ENCODE measurements around the gene C1RL.
"Not testable (repeated sequence)": the region's sequence is repeated elsewhere in the genome, so short reads cannot be mapped to it uniquely, and the experiment has no call there.

The C1RL gene

DNA sequence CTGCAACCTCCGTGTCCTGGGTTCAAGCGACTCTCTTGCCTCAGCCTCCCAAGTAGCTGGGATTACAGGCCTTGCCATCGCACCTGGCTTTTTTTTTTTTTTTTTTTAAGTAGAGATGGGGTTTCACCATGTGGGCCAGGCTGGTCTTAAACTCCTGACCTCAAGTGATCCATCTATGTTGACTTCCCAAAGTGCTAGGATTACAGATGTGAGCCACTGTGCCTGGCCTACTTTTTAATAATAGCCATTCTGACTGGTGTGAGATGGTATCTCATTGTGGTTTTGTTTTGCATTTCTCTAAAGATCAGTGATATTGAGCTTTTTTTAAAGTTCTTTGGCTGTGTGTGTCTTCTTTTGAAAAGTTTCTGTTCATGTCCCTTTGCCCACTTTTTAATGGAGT is 59.0 kb downstream of the C1RL start:
- H3K4me3 ChIP-seq (replicated peaks; ENCODE audit: insufficient read depth, low read length); DNase-seq (ENCODE audit: low read depth in 1 of 2, low spot score in 1 of 2); H3K27ac ChIP-seq (replicated peaks); H3K27me3 ChIP-seq (ENCODE audit: insufficient read depth, poor library complexity, severe bottlenecking): not testable (repeated sequence)

DNA sequence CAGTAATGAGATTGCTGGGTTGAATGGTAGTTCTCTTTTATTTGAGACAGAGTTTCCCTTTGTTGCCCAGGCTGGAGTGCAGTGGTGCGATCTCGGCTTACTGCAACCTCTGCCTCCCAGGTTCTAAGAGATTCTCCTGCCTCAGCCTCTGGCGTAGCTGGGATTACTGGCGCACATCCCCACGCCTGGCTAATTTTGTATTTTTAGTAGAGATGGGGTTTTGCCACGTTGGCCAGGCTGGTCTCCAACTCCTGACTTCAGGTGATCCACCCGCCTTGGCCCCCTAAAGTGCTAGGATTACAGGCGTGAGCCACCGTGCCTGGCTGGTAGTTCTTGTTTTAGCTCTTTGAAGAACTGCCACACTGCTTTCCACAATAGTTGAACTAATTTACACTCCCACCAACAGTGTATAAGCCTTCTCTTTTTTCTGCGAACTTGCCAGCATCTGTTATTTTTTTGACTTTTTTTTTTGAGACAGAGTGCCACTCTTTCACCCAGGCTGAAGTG is 59.5 kb downstream of the C1RL start:
- not testable (repeated sequence) for H3K4me3 ChIP-seq (replicated peaks; ENCODE audit: insufficient read depth, low read length); H3K27me3 ChIP-seq (ENCODE audit: insufficient read depth, poor library complexity, severe bottlenecking); DNase-seq (ENCODE audit: low read depth in 1 of 2, low spot score in 1 of 2); H3K27ac ChIP-seq (replicated peaks)

DNA sequence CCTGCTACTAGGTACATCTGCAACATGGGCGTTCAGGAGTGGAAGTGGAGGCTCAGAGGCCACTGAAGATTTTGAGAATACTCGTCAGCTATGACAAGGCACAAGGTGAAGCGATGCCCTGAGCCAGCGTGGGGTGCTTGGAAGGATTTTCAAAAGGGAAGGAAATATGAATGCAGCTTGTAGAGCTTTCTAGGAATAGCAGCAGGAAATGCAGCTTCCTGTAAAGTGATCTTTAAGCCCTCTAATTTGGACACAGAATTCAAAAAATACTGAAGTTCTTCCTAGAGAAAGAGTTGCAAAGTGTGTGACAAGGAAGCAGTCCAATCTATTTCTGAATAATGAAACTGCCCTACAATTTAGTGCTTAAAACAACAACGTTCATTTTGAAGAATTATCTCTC is 61.7 kb downstream of the C1RL start:
- DNase-seq (ENCODE audit: low read depth in 1 of 2, low spot score in 1 of 2): no peak
- TF ChIP-seq SPI1 (IDR thresholded peaks at IDR 0.05; ENCODE audit: borderline replicate concordance, low read depth) (no peak), GABPA (IDR thresholded peaks at IDR 0.05; ENCODE audit: low read depth) (no peak), POLR2AphosphoS5 (IDR thresholded peaks at IDR 0.05; ENCODE audit: low read depth) (no peak)
- TF ChIP-seq, protein P1, sequence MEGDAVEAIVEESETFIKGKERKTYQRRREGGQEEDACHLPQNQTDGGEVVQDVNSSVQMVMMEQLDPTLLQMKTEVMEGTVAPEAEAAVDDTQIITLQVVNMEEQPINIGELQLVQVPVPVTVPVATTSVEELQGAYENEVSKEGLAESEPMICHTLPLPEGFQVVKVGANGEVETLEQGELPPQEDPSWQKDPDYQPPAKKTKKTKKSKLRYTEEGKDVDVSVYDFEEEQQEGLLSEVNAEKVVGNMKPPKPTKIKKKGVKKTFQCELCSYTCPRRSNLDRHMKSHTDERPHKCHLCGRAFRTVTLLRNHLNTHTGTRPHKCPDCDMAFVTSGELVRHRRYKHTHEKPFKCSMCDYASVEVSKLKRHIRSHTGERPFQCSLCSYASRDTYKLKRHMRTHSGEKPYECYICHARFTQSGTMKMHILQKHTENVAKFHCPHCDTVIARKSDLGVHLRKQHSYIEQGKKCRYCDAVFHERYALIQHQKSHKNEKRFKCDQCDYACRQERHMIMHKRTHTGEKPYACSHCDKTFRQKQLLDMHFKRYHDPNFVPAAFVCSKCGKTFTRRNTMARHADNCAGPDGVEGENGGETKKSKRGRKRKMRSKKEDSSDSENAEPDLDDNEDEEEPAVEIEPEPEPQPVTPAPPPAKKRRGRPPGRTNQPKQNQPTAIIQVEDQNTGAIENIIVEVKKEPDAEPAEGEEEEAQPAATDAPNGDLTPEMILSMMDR (IDR thresholded peaks at IDR 0.05; ENCODE audit: insufficient read depth, low read length): no peak
- TF ChIP-seq, protein P2, sequence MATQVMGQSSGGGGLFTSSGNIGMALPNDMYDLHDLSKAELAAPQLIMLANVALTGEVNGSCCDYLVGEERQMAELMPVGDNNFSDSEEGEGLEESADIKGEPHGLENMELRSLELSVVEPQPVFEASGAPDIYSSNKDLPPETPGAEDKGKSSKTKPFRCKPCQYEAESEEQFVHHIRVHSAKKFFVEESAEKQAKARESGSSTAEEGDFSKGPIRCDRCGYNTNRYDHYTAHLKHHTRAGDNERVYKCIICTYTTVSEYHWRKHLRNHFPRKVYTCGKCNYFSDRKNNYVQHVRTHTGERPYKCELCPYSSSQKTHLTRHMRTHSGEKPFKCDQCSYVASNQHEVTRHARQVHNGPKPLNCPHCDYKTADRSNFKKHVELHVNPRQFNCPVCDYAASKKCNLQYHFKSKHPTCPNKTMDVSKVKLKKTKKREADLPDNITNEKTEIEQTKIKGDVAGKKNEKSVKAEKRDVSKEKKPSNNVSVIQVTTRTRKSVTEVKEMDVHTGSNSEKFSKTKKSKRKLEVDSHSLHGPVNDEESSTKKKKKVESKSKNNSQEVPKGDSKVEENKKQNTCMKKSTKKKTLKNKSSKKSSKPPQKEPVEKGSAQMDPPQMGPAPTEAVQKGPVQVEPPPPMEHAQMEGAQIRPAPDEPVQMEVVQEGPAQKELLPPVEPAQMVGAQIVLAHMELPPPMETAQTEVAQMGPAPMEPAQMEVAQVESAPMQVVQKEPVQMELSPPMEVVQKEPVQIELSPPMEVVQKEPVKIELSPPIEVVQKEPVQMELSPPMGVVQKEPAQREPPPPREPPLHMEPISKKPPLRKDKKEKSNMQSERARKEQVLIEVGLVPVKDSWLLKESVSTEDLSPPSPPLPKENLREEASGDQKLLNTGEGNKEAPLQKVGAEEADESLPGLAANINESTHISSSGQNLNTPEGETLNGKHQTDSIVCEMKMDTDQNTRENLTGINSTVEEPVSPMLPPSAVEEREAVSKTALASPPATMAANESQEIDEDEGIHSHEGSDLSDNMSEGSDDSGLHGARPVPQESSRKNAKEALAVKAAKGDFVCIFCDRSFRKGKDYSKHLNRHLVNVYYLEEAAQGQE (IDR thresholded peaks at IDR 0.05; ENCODE audit: insufficient replicate concordance, low read depth): no peak
- Histone ChIP-seq H3K27me3 (ENCODE audit: insufficient read depth, poor library complexity, severe bottlenecking) (no peaks in the 10 kb centered on the region), H3K4me3 (replicated peaks; ENCODE audit: insufficient read depth, low read length) (no peak overlapping the region), H3K27ac (replicated peaks) (no peak overlapping the region)

DNA sequence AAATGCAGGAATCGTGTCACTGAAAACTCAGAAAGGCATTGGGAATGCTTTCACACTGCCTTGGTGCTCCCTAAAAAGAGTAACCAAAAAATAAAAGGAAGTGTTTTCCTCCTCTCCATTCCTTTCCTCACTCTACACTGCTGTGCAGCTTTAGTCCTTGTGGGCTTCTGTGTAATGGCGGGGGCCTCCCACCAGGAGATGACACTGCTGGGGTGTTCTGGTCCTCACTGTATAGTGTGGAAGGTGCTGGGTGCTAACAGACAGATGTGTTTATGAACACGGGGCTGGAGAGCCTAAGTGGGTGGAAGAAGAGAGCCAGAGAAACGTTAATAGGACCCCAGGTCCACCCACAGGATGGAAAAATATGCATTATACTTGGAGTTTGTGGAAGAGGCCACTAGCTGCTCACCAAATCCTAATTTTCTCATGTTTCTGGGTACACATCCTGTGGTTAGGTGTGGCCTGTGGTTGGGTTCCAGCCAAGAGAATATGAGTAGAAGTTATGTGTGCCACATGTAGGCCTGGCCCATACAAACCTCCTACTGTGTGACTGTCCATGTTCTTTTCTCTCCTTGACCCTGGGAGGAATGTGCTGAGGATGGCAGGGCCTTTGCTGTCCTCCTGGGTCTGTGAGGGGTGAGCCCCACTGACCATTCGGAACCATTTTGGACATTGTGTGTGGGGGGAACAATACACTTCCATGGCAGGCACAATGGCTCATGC is 62.5 kb downstream of the C1RL start:
- Histone ChIP-seq H3K27ac (replicated peaks) (no peak overlapping the region), H3K27me3 (ENCODE audit: insufficient read depth, poor library complexity, severe bottlenecking) (no peaks in the 10 kb centered on the region), H3K4me3 (replicated peaks; ENCODE audit: insufficient read depth, low read length) (no peak overlapping the region)
- TF ChIP-seq SPI1 (IDR thresholded peaks at IDR 0.05; ENCODE audit: borderline replicate concordance, low read depth) (no peak), POLR2AphosphoS5 (IDR thresholded peaks at IDR 0.05; ENCODE audit: low read depth) (no peak), GABPA (IDR thresholded peaks at IDR 0.05; ENCODE audit: low read depth) (no peak)
- TF ChIP-seq, protein P2 (IDR thresholded peaks at IDR 0.05; ENCODE audit: insufficient replicate concordance, low read depth): no peak
- TF ChIP-seq, protein P1 (IDR thresholded peaks at IDR 0.05; ENCODE audit: insufficient read depth, low read length): no peak
- no peak for DNase-seq (ENCODE audit: low read depth in 1 of 2, low spot score in 1 of 2)

DNA sequence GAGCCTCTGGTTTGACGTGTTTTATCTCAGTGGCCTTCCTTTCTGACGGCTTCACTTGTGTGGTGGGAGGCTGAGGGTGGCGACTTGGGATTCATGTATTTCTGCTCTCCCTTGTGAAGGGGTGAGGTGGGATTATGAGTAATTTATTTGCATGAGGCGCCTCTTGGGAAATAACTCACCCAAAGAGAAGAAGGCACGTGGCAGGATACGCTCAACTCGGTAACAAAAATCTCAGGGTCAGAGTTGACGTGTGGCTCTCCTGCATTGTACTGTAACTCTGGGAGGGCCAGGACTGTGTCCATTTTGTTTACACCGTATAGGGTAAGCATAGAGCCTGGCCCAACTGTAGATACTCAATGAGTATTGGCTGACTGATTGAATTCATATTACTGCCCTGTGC is 63.1 kb downstream of the C1RL start:
- DNase-seq (ENCODE audit: low read depth in 1 of 2, low spot score in 1 of 2): no peak
- no peak overlapping the region for H3K27ac ChIP-seq (replicated peaks)
- no peak for TF ChIP-seq SPI1 (IDR thresholded peaks at IDR 0.05; ENCODE audit: borderline replicate concordance, low read depth)
- TF ChIP-seq, protein P2 (IDR thresholded peaks at IDR 0.05; ENCODE audit: insufficient replicate concordance, low read depth): no peak
- no peak overlapping the region for H3K4me3 ChIP-seq (replicated peaks; ENCODE audit: insufficient read depth, low read length)
- H3K27me3 ChIP-seq (ENCODE audit: insufficient read depth, poor library complexity, severe bottlenecking): no peaks in the 10 kb centered on the region

Measured in HL-60 (cell line).